ENCODE results near the gene GDPD3. TPM values are rescaled to one million over a fixed set of nuclear protein-coding genes. Genes with fewer than 3 reads are reported as not detected.

GDPD3 gene
- total RNA-seq, 1 donor from 2014 or later: 1.8 TPM

DNA sequence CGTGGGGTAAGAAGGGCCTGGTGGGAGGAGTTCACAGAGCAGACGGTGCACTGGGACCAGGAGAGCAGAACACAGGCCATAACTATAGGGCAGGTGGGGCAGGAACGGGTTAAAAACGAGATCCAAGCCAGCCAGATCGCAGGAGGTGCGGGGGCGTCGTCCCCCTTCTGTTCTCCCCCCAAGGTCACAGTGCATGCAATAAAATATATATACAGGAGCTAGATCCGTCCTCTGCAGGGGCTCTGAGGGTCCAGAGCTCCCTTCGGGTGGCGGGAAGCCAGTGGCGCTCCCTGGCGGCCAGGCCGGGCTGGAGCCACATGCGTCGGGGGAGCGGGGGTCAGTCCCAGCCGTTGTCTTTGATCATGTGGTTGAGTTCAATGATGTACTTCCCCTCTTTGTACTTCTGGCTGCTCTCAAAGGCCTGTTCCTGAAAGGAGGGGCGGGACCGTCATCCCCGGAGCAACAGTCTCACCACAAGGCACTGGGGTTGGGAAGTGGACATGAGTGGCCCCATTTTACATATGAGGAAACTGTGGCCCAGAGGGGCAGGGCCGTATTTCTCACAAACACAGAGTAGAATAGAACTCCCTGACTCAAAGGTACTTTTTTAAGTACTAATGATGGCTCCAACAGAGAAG is 20.8 kb downstream of the GDPD3 start:
- TF ChIP-seq, protein P1, sequence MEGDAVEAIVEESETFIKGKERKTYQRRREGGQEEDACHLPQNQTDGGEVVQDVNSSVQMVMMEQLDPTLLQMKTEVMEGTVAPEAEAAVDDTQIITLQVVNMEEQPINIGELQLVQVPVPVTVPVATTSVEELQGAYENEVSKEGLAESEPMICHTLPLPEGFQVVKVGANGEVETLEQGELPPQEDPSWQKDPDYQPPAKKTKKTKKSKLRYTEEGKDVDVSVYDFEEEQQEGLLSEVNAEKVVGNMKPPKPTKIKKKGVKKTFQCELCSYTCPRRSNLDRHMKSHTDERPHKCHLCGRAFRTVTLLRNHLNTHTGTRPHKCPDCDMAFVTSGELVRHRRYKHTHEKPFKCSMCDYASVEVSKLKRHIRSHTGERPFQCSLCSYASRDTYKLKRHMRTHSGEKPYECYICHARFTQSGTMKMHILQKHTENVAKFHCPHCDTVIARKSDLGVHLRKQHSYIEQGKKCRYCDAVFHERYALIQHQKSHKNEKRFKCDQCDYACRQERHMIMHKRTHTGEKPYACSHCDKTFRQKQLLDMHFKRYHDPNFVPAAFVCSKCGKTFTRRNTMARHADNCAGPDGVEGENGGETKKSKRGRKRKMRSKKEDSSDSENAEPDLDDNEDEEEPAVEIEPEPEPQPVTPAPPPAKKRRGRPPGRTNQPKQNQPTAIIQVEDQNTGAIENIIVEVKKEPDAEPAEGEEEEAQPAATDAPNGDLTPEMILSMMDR (IDR thresholded peaks at IDR 0.05; ENCODE audit: insufficient read depth, low read depth, low read length): peak; percentile 41
- TF ChIP-seq EZH2 (IDR thresholded peaks at IDR 0.05; ENCODE audit: insufficient read depth, low read length): no peak
- Mint-ChIP-seq H3K36me3 (ENCODE audit: low read depth, unreplicated experiment) (peaks cover 4% of the 10 kb centered on the region), H3K9me3 (ENCODE audit: unreplicated experiment) (peaks cover 6% of the 10 kb centered on the region), H3K4me3 (ENCODE audit: unreplicated experiment) (peak overlapping the region; percentile 81), H3K27me3 (ENCODE audit: low read depth, unreplicated experiment) (no peaks in the 10 kb centered on the region), H3K4me1 (ENCODE audit: low read depth, unreplicated experiment) (peaks cover 14% of the 10 kb centered on the region), H3K27ac (ENCODE audit: unreplicated experiment) (no peak overlapping the region)
- H3K27me3 ChIP-seq (ENCODE audit: insufficient read depth, low read length): no peaks in the 10 kb centered on the region
- no peak for FAIRE-seq
- peak overlapping the region; percentile 72 for H3K9ac ChIP-seq (ENCODE audit: low read length)
- no peaks in the 10 kb centered on the region for H3K36me3 ChIP-seq (ENCODE audit: insufficient read depth, low read length)
- peak overlapping the region; percentile 93 for H3K4me2 ChIP-seq (ENCODE audit: low read length)
- peak; percentile 45 for DNase-seq (ENCODE audit: low read depth)
- peaks cover 26% of the 10 kb centered on the region for H3K4me1 ChIP-seq (ENCODE audit: insufficient read depth, low read length)
- H3K4me3 ChIP-seq (ENCODE audit: insufficient read depth, low read depth, low read length): peak overlapping the region; percentile 58
- no peaks in the 10 kb centered on the region for H4K20me1 ChIP-seq (ENCODE audit: insufficient read depth, low read length)
- H3K79me2 ChIP-seq (ENCODE audit: insufficient read depth, low read length): peaks cover 3% of the 10 kb centered on the region
- no peak overlapping the region for H3K27ac ChIP-seq (ENCODE audit: low read depth, low read length)
- H2AFZ ChIP-seq (ENCODE audit: low read depth, low read length): peak overlapping the region; percentile 79
- peaks cover 4% of the 10 kb centered on the region for H3K9me3 ChIP-seq (ENCODE audit: insufficient read depth, low read depth, low read length)

DNA sequence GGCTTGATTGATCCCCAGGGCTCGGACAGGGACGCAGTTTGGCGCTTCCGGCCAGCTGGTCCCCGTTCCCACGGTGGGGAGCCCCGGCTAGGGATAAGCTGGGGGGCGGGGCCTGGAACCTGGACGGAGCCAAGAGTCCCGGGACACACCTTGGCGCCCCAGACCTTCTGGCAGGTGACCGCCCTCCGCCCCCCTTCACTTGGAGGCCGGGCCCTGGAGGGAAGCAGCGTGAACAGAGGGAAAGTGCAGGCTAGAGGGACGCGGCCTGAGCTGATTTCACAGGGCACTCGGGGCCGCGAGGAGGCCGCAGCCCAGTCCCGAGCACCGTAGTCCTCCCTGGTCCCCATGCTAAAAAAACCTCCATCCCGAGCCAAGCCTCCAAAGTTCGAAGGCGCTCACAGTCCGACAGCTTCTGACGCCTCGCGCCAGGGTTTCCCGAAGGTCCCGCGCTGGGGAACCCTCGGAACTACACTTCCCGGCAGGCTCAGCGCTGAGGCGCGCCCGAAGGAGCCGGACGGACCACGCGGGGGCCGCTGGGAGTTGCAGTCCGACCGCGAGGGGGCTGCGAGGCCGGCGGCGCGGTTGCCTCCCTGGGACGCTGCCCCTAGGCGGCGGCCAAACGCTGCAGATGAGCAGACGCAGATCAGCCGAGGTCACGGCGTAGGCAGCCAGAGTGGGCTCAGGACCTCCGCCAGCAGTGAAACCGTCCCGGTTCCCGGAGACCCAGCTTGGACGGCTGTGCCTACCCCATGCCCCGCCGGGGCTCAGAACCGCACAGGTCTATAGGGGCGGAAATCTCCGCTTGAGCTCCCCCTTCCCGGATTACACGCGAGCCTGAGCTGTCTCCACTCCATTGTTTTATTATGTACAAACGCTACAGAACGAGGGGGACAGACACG is 21.6 kb downstream of the GDPD3 start, which contains the start of gene TBX6:
Gene TBX6 (minus strand): TSS at position 451 of the 899 bp plus-strand sequence. CDS start 731 bp downstream, outside the sequence.
- peak within 1 kb of the TSS; percentile 58 for H3K4me3 ChIP-seq (ENCODE audit: insufficient read depth, low read depth, low read length)
- H3K27me3 ChIP-seq (ENCODE audit: insufficient read depth, low read length): no peaks in the 10 kb centered on the region
- Mint-ChIP-seq H3K4me1 (ENCODE audit: low read depth, unreplicated experiment) (peaks cover 14% of the 10 kb centered on the region), H3K27ac (ENCODE audit: unreplicated experiment) (no peak within 1 kb of the TSS), H3K4me3 (ENCODE audit: unreplicated experiment) (peak within 1 kb of the TSS; percentile 81), H3K9me3 (ENCODE audit: unreplicated experiment) (peaks cover 2% of the 10 kb centered on the region), H3K27me3 (ENCODE audit: low read depth, unreplicated experiment) (no peaks in the 10 kb centered on the region), H3K36me3 (ENCODE audit: low read depth, unreplicated experiment) (peaks cover 12% of the 10 kb centered on the region)
- peaks cover 2% of the 10 kb centered on the region for H3K9me3 ChIP-seq (ENCODE audit: insufficient read depth, low read depth, low read length)
- peak within 1 kb of the TSS; percentile 93 for H3K4me2 ChIP-seq (ENCODE audit: low read length)
- no peak within 1 kb of the TSS for H3K27ac ChIP-seq (ENCODE audit: low read depth, low read length)
- no peaks in the 10 kb centered on the region for H3K36me3 ChIP-seq (ENCODE audit: insufficient read depth, low read length)
- H3K9ac ChIP-seq (ENCODE audit: low read length): peak within 1 kb of the TSS; percentile 72
- DNase-seq (ENCODE audit: low read depth) (peak; percentile 65), FAIRE-seq (no peak)
- H2AFZ ChIP-seq (ENCODE audit: low read depth, low read length): peak within 1 kb of the TSS; percentile 87
- H4K20me1 ChIP-seq (ENCODE audit: insufficient read depth, low read length): no peaks in the 10 kb centered on the region
- H3K79me2 ChIP-seq (ENCODE audit: insufficient read depth, low read length): peaks cover 3% of the 10 kb centered on the region
- H3K4me1 ChIP-seq (ENCODE audit: insufficient read depth, low read length): peaks cover 26% of the 10 kb centered on the region
- no peak for TF ChIP-seq EZH2 (IDR thresholded peaks at IDR 0.05; ENCODE audit: insufficient read depth, low read length)
- TF ChIP-seq, protein P1 (IDR thresholded peaks at IDR 0.05; ENCODE audit: insufficient read depth, low read depth, low read length): peak; percentile 36
